Activated T-helper 9 cell treated with anti-CD3 and anti-CD28 coated beads, Interleukin-2, amount 50 U/mL, for 16 hours (primary cell): ENCODE measurements around the gene CDK2AP2.
"Not testable (repeated sequence)": the region's sequence is repeated elsewhere in the genome, so short reads cannot be mapped to it uniquely, and the experiment has no call there.

Source experiments
- DNase-seq: peaks from one replicate; pipeline ENCODE4 v3.0.0-alpha.2; 2020; ENCODE audit warnings: low read depth

The CDK2AP2 gene

GRCh38 chr11:67507864-67508485 is at the start of gene CDK2AP2:
Gene CDK2AP2, minus strand, starts transcription at chr11:67508162. Its CDS starts 80 bp downstream, at chr11:67508082.
- peak; percentile 96 for DNase-seq

- DNase-seq, result no peak
Observed at GRCh38 chr11:67556244-67556643, 48.3 kb upstream of the CDK2AP2 start.

- not testable (repeated sequence) for DNase-seq
Observed at GRCh38 chr11:67551697-67552096, 43.7 kb upstream of the CDK2AP2 start.

- no peak for DNase-seq
Observed at GRCh38 chr11:67551127-67551526, 43.2 kb upstream of the CDK2AP2 start.

- no peak for DNase-seq
Observed at GRCh38 chr11:67548555-67549110, 40.7 kb upstream of the CDK2AP2 start.

GRCh38 chr11:67548112-67548511 is 40.1 kb upstream of the CDK2AP2 start:
- not testable (repeated sequence) for DNase-seq

- no peak for DNase-seq
Observed at GRCh38 chr11:67545280-67545679, 37.3 kb upstream of the CDK2AP2 start.

GRCh38 chr11:67544616-67545242 is 36.8 kb upstream of the CDK2AP2 start:
- DNase-seq, result no peak

- no peak for DNase-seq
Observed at GRCh38 chr11:67543585-67543984, 35.6 kb upstream of the CDK2AP2 start.

- no peak for DNase-seq
Observed at GRCh38 chr11:67542971-67543370, 35.0 kb upstream of the CDK2AP2 start.

GRCh38 chr11:67542169-67542568 is 34.2 kb upstream of the CDK2AP2 start:
- DNase-seq, result no peak

- no peak for DNase-seq
Observed at GRCh38 chr11:67541198-67541597, 33.2 kb upstream of the CDK2AP2 start.

- DNase-seq, result no peak
Observed at GRCh38 chr11:67539550-67539949, 31.6 kb upstream of the CDK2AP2 start.

GRCh38 chr11:67538823-67539505 is 31.0 kb upstream of the CDK2AP2 start:
- DNase-seq, result no peak

- DNase-seq, result no peak
Observed at GRCh38 chr11:67538306-67538705, 30.3 kb upstream of the CDK2AP2 start.

- no peak for DNase-seq
Observed at GRCh38 chr11:67535561-67535960, 27.6 kb upstream of the CDK2AP2 start.

- no peak for DNase-seq
Observed at GRCh38 chr11:67534070-67534679, 26.2 kb upstream of the CDK2AP2 start.

- DNase-seq, result no peak
Observed at GRCh38 chr11:67532889-67533288, 24.9 kb upstream of the CDK2AP2 start.

GRCh38 chr11:67530282-67530592 is 22.3 kb upstream of the CDK2AP2 start:
- no peak for DNase-seq

GRCh38 chr11:67528376-67528775 is 20.4 kb upstream of the CDK2AP2 start:
- no peak for DNase-seq

- DNase-seq, result no peak
Observed at GRCh38 chr11:67525275-67525976, 17.5 kb upstream of the CDK2AP2 start.

GRCh38 chr11:67524480-67524808 is 16.5 kb upstream of the CDK2AP2 start:
- DNase-seq, result no peak
